HG03571 (cell line): ENCODE data around the gene HOXD3.

ENCODE experiments used
- ATAC-seq: cut with Tn5 transposase; IDR thresholded peaks from one replicate; pipeline ENCODE4 v1.9.1; 2021; ENCODE audit not compliant: unreplicated experiment

The HOXD3 gene

DNA sequence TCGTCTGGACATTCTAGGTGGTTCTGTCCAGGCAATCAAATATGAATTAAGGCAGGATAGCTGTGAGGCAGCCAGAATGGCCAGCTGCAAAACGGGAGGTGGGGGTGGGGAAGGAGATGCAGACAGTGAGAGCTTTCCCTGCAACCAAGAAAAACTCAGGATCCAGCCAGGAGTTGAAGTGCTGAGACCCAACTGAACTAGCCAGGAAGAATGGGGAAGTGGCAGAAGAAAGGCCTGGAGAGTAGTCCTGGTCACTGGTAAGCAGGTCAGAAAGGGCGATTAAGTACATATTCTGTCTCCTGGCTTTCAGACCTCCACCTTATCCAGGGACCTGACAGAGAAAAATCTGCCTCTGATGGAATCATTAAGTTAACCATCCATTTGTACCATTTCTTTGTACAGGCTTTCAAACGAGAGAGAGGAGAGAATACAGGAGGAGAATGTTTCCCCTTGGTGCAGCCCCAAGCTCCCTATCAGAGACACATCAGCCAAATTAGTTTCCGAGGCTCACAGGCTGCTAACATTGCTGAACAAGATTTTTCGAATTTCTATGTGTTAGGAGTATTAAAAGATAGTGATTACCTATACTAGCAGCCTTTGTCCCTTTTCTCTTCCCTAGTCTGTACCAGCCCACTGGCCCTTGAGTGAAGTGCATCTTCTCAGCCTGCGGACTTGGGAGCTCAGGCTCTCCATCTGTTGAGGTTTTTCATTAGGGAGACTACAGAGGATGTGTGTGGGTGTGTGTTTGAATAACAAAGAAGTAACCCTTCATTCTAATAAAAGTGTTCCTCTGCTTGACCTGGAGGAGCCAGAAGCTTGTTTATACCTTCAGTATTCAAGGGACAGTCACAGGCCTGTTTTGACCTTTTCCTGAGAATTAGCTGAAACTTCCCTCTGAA, 18.9 kb downstream of the HOXD3 start:
- no peak for ATAC-seq

- no peak for ATAC-seq
Measured at GRCh38 chr2:176177580-176178037, 20.5 kb downstream of the HOXD3 start.

DNA sequence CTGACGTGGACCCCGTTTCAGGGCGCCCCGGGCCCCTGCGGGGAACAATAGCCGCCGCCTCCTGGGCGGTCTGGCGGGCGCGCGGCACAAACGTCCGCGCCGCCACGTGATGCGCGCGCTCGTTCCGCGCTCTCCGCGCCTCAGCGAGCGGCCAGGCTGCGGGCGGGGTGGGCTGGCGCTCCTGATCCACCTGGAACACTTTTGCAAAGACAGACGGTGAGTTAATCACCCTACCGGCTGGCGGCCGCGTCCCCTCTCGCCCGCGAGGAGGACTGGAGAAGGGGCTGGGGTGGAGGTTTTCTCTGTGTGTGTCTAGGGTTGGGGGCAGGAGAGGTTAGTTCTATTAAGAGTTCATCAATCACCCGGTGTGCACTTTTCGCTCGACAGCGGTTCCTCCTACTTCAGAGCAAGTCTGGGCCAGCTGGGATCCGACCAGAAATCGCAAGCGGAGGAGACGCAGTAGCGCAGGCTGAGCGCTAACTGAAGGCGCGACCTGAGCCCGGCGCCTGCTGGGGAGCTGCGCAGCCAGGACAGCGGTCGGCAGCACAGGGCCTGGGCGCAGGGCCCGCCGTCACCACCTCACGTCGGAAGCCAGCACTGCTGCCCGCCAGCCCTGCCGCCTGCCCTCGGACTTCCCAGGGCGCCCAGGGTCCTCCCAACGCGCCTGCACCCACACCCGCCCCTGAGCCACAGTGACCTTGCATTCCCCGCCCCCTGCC, 21.1 kb downstream of the HOXD3 start:
- ATAC-seq = no peak

DNA sequence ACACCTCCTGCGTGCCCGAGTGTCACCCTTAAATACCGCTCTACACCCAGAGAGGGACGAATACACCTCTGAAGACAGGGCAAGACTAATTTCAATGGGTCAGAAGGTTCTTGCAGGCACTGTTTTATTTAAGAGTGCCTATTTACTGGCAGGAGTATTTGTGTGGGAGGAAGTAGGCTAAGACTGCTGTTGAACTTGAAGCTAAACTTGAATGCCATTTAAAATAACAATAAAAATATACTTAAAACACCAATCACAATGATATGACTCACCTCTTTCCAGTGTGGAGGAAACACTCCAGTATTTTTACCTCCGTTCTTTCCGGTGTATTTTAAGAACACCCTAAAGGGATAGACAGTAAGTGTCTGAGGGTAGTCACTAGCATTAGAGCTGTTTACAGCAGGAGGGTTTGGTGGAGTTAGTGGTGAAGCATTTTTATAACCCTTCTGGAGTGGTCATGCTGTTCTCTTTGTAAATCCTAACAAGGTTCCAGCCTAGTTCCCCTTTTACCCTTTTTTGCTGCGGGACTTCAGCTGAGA, 21.7 kb downstream of the HOXD3 start:
- ATAC-seq = no peak

GRCh38 chr2:176181551-176181950, 24.4 kb downstream of the HOXD3 start:
- no peak for ATAC-seq

DNA sequence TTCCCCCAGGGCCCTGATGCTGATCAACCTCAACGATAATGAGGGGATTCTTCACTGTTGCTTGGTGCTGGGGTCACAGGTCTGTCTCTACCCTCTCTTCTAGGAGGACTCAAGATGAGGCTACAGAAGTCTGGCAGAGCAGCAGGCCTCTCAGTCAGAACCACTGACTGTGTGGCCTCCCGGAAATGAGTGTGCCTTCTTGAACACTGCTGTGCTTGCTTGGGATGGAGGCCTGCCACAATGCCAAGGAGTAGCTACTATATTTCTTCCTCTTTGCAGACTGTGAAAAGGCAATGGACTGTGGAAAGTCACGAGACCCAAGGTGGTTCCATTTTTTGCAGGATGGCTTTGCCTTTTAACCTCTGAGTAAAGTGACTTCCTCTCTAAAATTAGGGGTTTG, 25.6 kb downstream of the HOXD3 start:
- ATAC-seq = no peak

DNA sequence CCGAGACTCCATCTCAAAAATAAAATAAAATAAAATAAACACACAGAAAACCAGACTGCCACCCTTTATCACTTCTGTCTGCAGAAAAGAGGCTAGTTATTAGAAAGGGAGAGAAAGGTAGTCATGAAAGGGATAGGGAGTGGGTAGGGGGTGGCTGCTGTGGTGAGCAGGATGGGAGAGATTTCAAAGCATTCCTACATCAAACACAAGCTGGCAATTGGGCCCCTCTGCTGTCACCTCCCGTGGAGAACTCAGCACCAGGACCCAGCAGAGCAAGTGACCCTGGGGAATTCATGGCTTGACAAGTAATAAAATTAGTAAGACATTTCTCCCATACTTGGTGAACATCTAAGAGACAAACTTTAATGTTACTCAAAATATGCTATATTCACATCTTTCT, 27.6 kb downstream of the HOXD3 start:
- ATAC-seq = no peak

- ATAC-seq = no peak
Measured at GRCh38 chr2:176186024-176186423, 28.9 kb downstream of the HOXD3 start.

- ATAC-seq = no peak
Measured at GRCh38 chr2:176187200-176187898, 30.2 kb downstream of the HOXD3 start.

DNA sequence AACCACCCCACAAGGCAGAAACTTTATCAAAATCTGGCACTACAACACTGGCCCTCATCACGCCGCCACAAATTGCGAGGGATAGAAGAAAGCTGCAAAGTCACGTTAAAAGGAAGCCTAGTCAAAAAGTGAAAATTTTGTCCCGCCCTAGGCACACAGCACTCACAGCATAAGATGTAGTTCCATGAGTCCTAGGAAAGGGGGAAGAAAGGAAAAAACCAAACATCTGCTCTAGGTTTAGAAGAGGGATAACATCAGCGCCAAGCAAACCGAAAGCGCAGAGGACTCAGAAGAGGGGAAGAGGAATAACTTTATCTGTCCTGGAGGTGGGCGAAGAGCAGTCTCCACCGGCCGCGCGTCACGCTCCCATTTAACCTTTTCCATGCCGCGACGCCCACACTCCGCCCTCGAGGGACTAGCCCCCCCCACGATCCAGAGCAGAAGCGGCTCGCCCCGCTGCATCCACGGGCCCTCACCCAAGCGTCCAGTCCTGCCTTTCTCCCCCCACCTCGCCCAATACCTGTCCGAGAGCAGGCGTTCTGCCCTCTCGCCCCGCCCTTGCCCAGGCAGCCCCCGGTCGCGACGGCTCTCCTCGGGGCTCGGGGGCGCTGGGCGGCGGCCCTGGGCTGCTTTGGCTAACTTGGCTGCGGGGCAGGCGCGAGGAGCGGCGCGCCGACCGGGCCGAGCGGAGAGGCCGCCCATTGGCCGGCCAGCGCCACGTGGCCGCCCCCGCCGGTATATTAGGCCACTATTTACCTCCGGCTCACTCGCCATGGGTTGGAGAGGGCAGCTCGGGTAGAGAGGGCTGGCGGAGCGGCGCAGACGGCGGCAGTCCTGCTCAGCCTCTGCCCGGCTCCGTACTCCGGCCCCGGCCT, 31.0 kb downstream of the HOXD3 start, which contains the start of gene HOXD1:
Gene HOXD1 (plus strand): TSS at position 770 of the 875 bp plus-strand sequence. CDS start 134 bp downstream, outside the sequence.
- ATAC-seq = no peak

GRCh38 chr2:176188774-176189680, 31.9 kb downstream of the HOXD3 start:
- ATAC-seq = no peak

DNA sequence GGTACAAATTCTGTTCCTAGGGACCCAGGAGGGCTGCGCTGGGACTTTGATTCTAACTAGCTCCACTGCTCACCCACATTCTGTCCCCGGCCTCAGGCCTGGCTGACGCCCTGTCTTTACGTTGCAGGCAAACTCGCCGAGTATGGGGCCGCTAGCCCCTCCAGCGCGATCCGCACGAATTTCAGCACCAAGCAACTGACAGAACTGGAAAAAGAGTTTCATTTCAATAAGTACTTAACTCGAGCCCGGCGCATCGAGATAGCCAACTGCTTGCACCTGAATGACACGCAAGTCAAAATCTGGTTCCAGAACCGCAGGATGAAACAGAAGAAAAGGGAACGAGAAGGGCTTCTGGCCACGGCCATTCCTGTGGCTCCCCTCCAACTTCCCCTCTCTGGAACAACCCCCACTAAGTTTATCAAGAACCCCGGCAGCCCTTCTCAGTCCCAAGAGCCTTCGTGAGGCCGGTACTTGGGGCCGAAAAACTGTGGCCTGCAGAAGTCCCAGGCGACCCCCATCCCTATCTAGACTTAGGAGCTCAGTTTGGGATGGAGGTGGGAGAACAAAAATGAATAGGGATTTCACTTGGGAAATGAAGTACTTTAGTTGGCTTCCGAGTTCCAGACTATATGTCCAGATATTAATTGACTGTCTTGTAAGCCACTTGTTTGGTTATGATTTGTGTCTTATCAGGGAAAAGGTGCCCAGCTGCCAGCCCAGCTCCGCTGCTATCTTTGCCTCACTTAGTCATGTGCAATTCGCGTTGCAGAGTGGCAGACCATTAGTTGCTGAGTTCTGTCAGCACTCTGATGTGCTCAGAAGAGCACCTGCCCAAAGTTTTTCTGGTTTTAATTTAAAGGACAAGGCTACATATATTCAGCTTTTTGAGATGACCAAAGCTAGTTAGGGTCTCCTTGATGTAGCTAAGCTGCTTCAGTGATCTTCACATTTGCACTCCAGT, 32.9 kb downstream of the HOXD3 start:
- ATAC-seq = no peak

- ATAC-seq = no peak
Measured at GRCh38 chr2:176192351-176192750, 35.2 kb downstream of the HOXD3 start.

DNA sequence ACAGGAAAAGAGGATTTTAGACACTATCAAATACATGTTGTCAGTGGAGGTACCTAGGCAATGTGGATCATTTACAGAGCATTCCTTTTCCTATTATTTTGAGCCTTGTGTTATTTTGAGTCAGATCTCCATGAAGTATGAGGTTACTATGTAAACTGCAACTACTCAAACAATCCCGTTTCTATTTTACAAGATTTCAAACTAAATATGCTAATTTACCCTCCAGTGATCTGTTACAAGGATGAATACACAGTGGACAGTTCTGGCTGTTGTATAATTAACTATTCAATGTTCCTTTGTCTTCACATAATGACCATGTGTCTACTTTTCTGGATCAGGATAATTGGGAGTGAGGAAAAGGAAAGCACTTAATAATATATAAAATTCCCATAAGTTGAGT, 35.9 kb downstream of the HOXD3 start:
- ATAC-seq = no peak

GRCh38 chr2:176199902-176200301, 42.8 kb downstream of the HOXD3 start:
- ATAC-seq = no peak

DNA sequence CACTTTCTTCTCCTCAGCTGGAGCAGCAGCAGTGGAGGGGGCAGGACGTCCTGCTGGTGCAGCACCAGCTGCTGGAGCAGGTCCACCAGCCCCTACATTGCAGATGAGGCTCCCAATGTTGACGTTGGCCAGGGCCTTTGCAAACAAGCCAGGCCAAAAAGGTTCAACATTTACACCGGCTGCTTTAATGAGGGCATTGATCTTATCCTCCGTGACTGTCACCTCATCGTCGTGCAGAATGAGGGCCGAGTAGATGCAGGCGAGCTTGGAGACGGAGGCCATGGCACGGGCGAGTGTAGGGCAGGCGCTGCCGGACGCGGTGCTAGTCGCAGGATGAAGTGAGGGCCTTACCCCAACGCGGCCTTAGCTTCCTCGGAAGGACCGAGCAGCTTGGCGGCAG, 43.9 kb downstream of the HOXD3 start:
- ATAC-seq = no peak

- ATAC-seq = no peak
Measured at GRCh38 chr2:176202491-176202890, 45.4 kb downstream of the HOXD3 start.

DNA sequence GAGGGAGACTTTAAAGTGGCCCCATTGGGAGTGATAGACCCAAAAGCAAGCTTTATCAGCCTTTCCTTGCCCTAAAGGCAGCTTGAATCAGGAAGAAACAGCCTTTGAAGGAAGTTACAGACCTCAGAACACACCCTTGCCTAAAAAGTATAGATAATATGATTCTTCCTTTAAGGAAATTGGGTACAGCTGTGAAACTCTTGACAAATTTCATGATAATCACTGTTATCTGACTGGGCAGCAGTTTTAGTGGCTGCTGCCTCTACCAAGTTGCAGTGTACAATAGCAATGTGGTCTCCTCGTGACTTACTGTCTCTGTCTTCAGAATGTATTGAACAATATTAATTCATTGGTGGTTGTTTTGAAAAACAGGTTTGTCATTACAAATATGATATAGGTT, 48.0 kb downstream of the HOXD3 start:
- ATAC-seq = no peak
